D721Med (cell line): Measurements from ENCODE around the gene C4A.

Source experiments
- DNase-seq: peaks from one replicate; pipeline ENCODE4 v3.0.0; 2011; ENCODE audit warnings: low spot score; ENCODE audit not compliant: insufficient read length
- FAIRE-seq: peaks from 2 replicates; lab custom pipeline; 2011; peaks lifted over from hg19 to GRCh38; lab: Jason Lieb, UNC
- CTCF ChIP-seq: IDR thresholded peaks from 2 replicates; pipeline ENCODE4 v1.5.1; 2012; ENCODE audit warnings: mild to moderate bottlenecking, control low read depth; ENCODE audit not compliant: insufficient read depth; ENCODE audit errors: missing control alignments

C4A gene

GRCh38 chr6:31945507-31946369, 36.1 kb upstream of the C4A start, which contains the start of gene CFB:
Gene CFB, plus strand, starts transcription at chr6:31946095. Its CDS starts 127 bp downstream, at chr6:31946222.
- DNase-seq: no peak
- FAIRE-seq: no peak

GRCh38 chr6:31946370-31946885, 35.4 kb upstream of the C4A start:
- DNase-seq (no peak), FAIRE-seq (no peak)
- no peak for TF ChIP-seq CTCF

More at GRCh38 chr6:31945507-31946369, 36.1 kb upstream of the C4A start, which contains the start of gene CFB:
- TF ChIP-seq CTCF: no peak

DNA sequence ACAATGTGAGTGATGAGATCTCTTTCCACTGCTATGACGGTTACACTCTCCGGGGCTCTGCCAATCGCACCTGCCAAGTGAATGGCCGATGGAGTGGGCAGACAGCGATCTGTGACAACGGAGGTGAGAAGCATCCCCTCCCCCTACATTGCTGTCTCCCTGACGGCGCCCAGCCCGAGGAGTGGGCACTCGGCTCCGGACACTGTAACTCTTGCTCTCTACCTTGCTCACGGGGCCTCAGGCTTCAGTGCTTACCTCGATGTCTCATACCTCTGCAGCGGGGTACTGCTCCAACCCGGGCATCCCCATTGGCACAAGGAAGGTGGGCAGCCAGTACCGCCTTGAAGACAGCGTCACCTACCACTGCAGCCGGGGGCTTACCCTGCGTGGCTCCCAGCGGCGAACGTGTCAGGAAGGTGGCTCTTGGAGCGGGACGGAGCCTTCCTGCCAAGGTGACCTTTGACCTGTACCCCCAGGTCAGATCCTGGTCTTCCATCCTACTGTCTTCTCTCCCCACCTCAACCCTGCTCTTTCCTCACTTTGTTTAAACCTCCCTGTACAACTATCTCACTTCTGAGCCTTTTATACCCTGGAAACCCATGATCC, 34.7 kb upstream of the C4A start:
- FAIRE-seq (no peak), DNase-seq (no peak)
- no peak for TF ChIP-seq CTCF

- DNase-seq (no peak), FAIRE-seq (no peak)
- no peak for TF ChIP-seq CTCF
Observed at GRCh38 chr6:31947864-31948263, 34.0 kb upstream of the C4A start.

DNA sequence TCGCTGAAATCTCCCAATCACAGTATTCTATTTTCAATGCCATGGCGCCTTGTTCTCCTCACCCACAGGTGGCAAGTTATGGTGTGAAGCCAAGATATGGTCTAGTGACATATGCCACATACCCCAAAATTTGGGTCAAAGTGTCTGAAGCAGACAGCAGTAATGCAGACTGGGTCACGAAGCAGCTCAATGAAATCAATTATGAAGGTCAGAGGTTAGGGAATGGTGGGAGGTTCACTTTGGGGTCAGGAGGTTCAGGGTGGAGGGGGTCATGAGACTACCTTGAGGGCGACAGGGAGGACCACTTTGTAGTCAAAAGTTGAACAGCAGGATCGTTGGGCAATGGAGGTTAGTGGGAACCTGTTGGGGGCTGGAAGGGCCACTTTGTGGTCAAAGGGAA, 33.6 kb upstream of the C4A start:
- no peak for TF ChIP-seq CTCF
- no peak for DNase-seq
- FAIRE-seq: no peak

DNA sequence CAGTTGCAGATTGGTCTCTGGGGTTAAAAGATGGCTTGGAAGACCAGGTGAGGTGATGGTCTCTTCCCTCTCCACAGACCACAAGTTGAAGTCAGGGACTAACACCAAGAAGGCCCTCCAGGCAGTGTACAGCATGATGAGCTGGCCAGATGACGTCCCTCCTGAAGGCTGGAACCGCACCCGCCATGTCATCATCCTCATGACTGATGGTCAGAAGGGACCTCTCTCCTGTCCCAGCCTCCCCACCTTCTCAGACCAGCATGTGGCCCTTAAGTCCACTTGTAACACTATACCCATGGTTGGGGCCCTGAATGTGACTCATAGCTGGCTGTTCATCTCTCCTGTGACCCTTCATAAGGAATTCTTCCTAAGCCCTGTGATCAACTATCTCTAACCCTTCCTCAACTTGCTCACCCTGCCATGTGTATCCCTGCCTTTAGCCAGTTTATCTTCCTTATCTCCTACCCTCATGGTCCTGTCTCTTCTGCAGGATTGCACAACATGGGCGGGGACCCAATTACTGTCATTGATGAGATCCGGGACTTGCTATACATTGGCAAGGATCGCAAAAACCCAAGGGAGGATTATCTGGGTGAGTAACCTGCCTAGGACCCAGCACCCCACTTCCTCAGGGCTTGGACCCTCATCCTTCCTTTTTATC, 33.0 kb upstream of the C4A start:
- DNase-seq (no peak), FAIRE-seq (no peak)
- no peak for TF ChIP-seq CTCF
